Brain microvascular endothelial cell (primary cell): ENCODE measurements around the gene ACBD4.

Experiments used
- DNase-seq: peaks from one replicate; pipeline ENCODE4 v3.0.0-alpha.2; 2020
- H3K27ac ChIP-seq: fragments of 250-450 bp; sonication (Bioruptor Pico); 2 replicates; pipeline ENCODE4 v1.5.1; 2020; ENCODE audit warnings: mild to moderate bottlenecking, moderate library complexity
- H3K27me3 ChIP-seq: fragments of 250-450 bp; sonication (Bioruptor Pico); replicated peaks from 2 replicates; pipeline ENCODE4 v1.5.1; 2020; ENCODE audit warnings: mild to moderate bottlenecking
- H3K36me3 ChIP-seq: fragments of 250-450 bp; sonication (Bioruptor Pico); replicated peaks from 2 replicates; pipeline ENCODE4 v1.5.1; 2020; ENCODE audit warnings: mild to moderate bottlenecking
- H3K4me3 ChIP-seq: 2 replicates; pipeline ENCODE4 v1.5.1; 2011; ENCODE audit warnings: low read depth, mild to moderate bottlenecking, control low read depth, low read length, moderate library complexity
- CTCF ChIP-seq: IDR thresholded peaks from 2 replicates; pipeline ENCODE4 v1.5.1; 2011; ENCODE audit warnings: low read depth, mild to moderate bottlenecking, moderate library complexity, low read length, control low read depth, inconsistent platforms; ENCODE audit errors: missing control alignments
- in situ Hi-C: cut with HindIII; loops from 2 replicates; pipeline ENCODE4 v1.10.0; 2017; ENCODE audit warnings: low sequenced_read_pairs, low pct_ligation_motif_present

The ACBD4 gene

GRCh38 chr17:45148183-45149036, 12.9 kb downstream of the ACBD4 start, which contains the start of gene HEXIM1:
TSS of gene HEXIM1 (plus strand) at chr17:45148475. CDS start at chr17:45149191, 716 bp downstream.
- peak within 1 kb of the TSS; percentile 93 for H3K4me3 ChIP-seq
- peak; percentile 99 for DNase-seq
- in situ Hi-C loops, result no loop called here
- peak within 1 kb of the TSS; percentile 98 for H3K27ac ChIP-seq
- no peaks in the 10 kb centered on the region for H3K36me3 ChIP-seq
- no peak for TF ChIP-seq CTCF
- no peaks in the 10 kb centered on the region for H3K27me3 ChIP-seq

GRCh38 chr17:45149037-45149668, 13.7 kb downstream of the ACBD4 start:
- H3K27me3 ChIP-seq, result no peaks in the 10 kb centered on the region
- in situ Hi-C loops, result no loop called here
- peak; percentile 92 for TF ChIP-seq CTCF
- H3K27ac ChIP-seq, result peak overlapping the region; percentile 74
- DNase-seq, result peak; percentile 64
- H3K36me3 ChIP-seq, result no peaks in the 10 kb centered on the region
- peak overlapping the region; percentile 93 for H3K4me3 ChIP-seq

GRCh38 chr17:45149669-45150664, 14.5 kb downstream of the ACBD4 start:
- peak; percentile 46 for DNase-seq
- no peaks in the 10 kb centered on the region for H3K36me3 ChIP-seq
- in situ Hi-C loops, result no loop called here
- TF ChIP-seq CTCF, result no peak
- H3K27ac ChIP-seq, result peak overlapping the region; percentile 74
- H3K4me3 ChIP-seq, result peak overlapping the region; percentile 93
- no peaks in the 10 kb centered on the region for H3K27me3 ChIP-seq

GRCh38 chr17:45150911-45151809, 15.7 kb downstream of the ACBD4 start:
- H3K4me3 ChIP-seq, result peak overlapping the region; percentile 93
- H3K27ac ChIP-seq, result no peak overlapping the region

More at GRCh38 chr17:45150911-45151809, 15.7 kb downstream of the ACBD4 start:
- Histone ChIP-seq H3K27me3 (no peaks in the 10 kb centered on the region), H3K36me3 (no peaks in the 10 kb centered on the region)
- in situ Hi-C loops, result no loop called here
- TF ChIP-seq CTCF, result no peak
- no peak for DNase-seq
